Heart left ventricle (tissue), 16 donors: ENCODE measurements around the gene ZCWPW1. TPM values are rescaled to one million over a fixed set of nuclear protein-coding genes. Genes with fewer than 3 reads are reported as not detected.

Experiments used
- ATAC-seq, 4 donors: fragments of 200-7000 bp; cut with Tn5 transposase; one replicate each; pipeline ENCODE4 v1.9.1; 2020 to 2022; ENCODE audit warnings: moderate library complexity in 4 of 4, mild to moderate bottlenecking in 3 of 4, moderate number of reproducible peaks in 1 of 4
- DNase-seq, 5 donors: peaks; one replicate each; pipeline ENCODE4 v3.0.0-alpha.2; 2020
- H3K27ac ChIP-seq, 12 donors: fragments of 200-600 bp; sonication (generic) in 4 of 12; one replicate each; pipeline versions ENCODE4 v1.5.0 to v1.8.0; 2016 to 2022; ENCODE audit warnings: mild to moderate bottlenecking in 2 of 12
- H3K27me3 ChIP-seq, 9 donors: fragments of 200-600 bp; sonication (generic) in 2 of 9; one replicate each; pipeline versions ENCODE4 v1.5.1 to v1.8.0; 2016 to 2022; ENCODE audit warnings: mild to moderate bottlenecking in 3 of 9
- H3K36me3 ChIP-seq, 9 donors: fragments of 200-600 bp; sonication (generic) in 2 of 9; one replicate each; pipeline versions ENCODE4 v1.5.0 to v1.8.0; 2018 to 2022; ENCODE audit warnings: mild to moderate bottlenecking in 2 of 9
- H3K4me1 ChIP-seq, 12 donors: fragments of 200-600 bp; sonication (generic) in 4 of 12; one replicate each; pipeline versions ENCODE4 v1.5.0 to v1.8.0; 2016 to 2022; ENCODE audit warnings: mild to moderate bottlenecking in 3 of 12
- H3K4me3 ChIP-seq, 12 donors: fragments of 200-600 bp; sonication (generic) in 4 of 12; one replicate each; pipeline versions ENCODE4 v1.5.0 to v1.8.0; 2017 to 2022; ENCODE audit warnings: mild to moderate bottlenecking in 9 of 12, moderate library complexity in 4 of 12
- H3K9me3 ChIP-seq, 12 donors: fragments of 200-600 bp; sonication (generic) in 4 of 12; one replicate each; pipeline versions ENCODE4 v1.5.0 to v1.8.0; 2016 to 2022; ENCODE audit warnings: mild to moderate bottlenecking in 1 of 12
- POLR2A ChIP-seq, 2 donors: fragments of 450-650 bp; IDR thresholded peaks; one replicate each; pipeline ENCODE4 v1.6.1; 2017; ENCODE audit warnings: antibody characterized with exemption in 2 of 2, mild to moderate bottlenecking in 2 of 2, moderate library complexity in 2 of 2
- WGBS, 4 donors: extraction: QIAGEN DNeasy Blood & Tissue Kit in 2 of 4; methylation state at CpG; one replicate each; pipeline versions ENCODE4 v1.1.5 to v1.1.7; 2013 to 2018; 5-methylcytosine and 5-hydroxymethylcytosine counted together
- intact Hi-C, 10 donors: fragments of 100-400 bp; cut with DNase I; formaldehyde crosslinking; loops; one replicate each; pipeline versions ENCODE4 v1.11.1 to v1.14.2; 2022
- polyA plus RNA-seq, 2 donors: library from polyadenylated mRNA; stranded (reverse); fragments of 200-250 nt; gene quantifications; one replicate each; pipeline ENCODE4 v1.2.3, GENCODE V29; 2013
- total RNA-seq, 9 donors: library from RNA; depleted of rRNA in 2 of 9; stranded (reverse); fragments of >200 nt in 2 of 9; fragmentation: NEBNext Ultra II Directional in 3 of 9; extraction: Animal tissue kit (Norgen Biotek cat#: 25700) in 3 of 9; gene quantifications; one replicate each; pipeline versions ENCODE4 v1.1.0 to v1.2.4, GENCODE V29; 2016 to 2023
- TF ChIP-seq, protein P1 (sequence below), 12 donors: fragments of 200-600 bp; sonication (generic) in 4 of 12; IDR thresholded peaks; one replicate each; pipeline versions ENCODE4 v1.5.0 to v1.8.0; 2018 to 2022; ENCODE audit warnings: antibody characterized with exemption in 12 of 12, mild to moderate bottlenecking in 5 of 12
- donor health status: ischemic (EF 13 %, LVEDD 7.1; RV severe dilation, severe dysfunction).
- donor health status: healthy with polysubstance abuse.
- donor health status: DM: no; HTN: yes; CAD: no.
- donor health status: DM: no; HTN: no; CAD: no.
- donor health status: ischemic (EF 25% LVEDD 6.9; RV normal size, moderate dysfunction).
- donor health status: ischemic (EF 25% LVEDD 5.7; RV mildly dilated, moderate dysfunction).
- donor health status: healthy.
- donor health status: DM: yes; HTN: yes; CAD: no.
- donor health status: ischemic (EF 35%, LVEDD 5.7; RV mildly dilated, moderate dysfunction).
- donor health status: nonischemic (EF 11% LVEDD 7.7; RV severe dilation, severe dysfunction).
- donor health status: DM: yes; HTN: yes; CAD: no.
- donor health status: PGD.
- donor health status: ischemic (EF 29% LVEDD 5.4; RV normal size, mild dysfunction).
- donor health status: nonischemic (EF 23%, LVEDD 6.1; RV moderate dilation, normal function).

The ZCWPW1 gene
- total and polyA plus RNA-seq, 11 donors = 2.8 to 6.4 (median 4.0) TPM

DNA sequence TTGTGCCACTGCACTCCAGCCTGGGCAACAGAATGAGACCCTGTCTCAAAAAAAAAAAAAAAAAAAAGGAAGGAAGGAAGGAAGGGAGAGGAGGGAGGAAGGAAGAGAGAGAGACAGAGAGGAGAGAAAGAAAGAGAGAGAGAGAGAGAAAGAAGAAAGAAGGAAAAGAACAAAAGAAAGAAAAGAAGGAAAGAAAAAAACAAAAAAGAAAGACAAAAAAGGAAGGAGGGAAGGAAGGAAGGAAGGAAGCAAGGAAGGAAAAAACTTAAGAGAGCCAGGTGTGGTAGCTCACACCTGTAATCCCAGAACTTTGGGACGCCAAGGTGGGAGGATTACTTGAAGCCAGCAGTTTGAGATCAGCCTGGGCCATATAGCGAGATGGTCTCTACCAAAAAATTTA lies 36.3 kb upstream of the ZCWPW1 start:
- TF ChIP-seq, protein P1, sequence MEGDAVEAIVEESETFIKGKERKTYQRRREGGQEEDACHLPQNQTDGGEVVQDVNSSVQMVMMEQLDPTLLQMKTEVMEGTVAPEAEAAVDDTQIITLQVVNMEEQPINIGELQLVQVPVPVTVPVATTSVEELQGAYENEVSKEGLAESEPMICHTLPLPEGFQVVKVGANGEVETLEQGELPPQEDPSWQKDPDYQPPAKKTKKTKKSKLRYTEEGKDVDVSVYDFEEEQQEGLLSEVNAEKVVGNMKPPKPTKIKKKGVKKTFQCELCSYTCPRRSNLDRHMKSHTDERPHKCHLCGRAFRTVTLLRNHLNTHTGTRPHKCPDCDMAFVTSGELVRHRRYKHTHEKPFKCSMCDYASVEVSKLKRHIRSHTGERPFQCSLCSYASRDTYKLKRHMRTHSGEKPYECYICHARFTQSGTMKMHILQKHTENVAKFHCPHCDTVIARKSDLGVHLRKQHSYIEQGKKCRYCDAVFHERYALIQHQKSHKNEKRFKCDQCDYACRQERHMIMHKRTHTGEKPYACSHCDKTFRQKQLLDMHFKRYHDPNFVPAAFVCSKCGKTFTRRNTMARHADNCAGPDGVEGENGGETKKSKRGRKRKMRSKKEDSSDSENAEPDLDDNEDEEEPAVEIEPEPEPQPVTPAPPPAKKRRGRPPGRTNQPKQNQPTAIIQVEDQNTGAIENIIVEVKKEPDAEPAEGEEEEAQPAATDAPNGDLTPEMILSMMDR (IDR thresholded peaks at IDR 0.05) = no peak
- TF ChIP-seq POLR2A (IDR thresholded peaks at IDR 0.05) = no peak
- no peak overlapping the region for H3K4me3 ChIP-seq
- H3K27me3 ChIP-seq = no peaks in the 10 kb centered on the region
- H3K27ac ChIP-seq = no peak overlapping the region
- H3K9me3 ChIP-seq = no peaks in the 10 kb centered on the region
- peaks cover 0 to 51% (median 24%) of the 10 kb centered on the region in 9 donors for H3K36me3 ChIP-seq
- intact Hi-C loops = loop anchor here in 9 of 10 donors (5.0 to 10.0 kb wide), 8 partner anchors 93 to 263 kb away; partner anchors contain the start of genes GIGYF1 (in 6 of the 9), EPO (in 1 of the 9) and POP7 (in 1 of the 9)
- DNase-seq = no peak
- peaks cover 3 to 42% (median 26%) of the 10 kb centered on the region in 12 donors for H3K4me1 ChIP-seq
- WGBS, 4 donors = 89 to 97% (median 96%) methylated on average over 2 of the region's 2 CpGs
- ATAC-seq = no peak

DNA sequence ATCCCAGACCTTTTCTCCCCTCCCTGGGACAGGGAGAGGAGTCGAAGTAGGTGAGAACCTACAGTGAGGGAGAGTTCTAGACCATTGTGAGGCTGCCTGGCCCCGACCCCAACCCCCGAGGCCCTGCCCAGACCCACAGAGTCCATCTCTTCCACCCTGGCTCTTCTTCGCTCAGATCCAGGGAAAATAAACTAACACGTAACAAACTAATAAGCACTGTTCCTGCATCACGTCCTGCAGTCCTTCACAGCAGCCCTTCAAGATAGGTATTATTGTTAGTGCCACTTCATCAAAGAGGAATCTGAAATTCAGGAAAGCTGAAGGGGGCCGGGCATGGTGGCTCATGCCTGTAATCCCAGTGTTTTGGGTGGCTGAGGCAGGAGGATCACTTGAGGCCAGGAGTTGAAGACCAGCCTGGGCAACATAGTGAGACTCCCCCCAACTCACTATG lies 35.7 kb upstream of the ZCWPW1 start, which contains the start of gene SPACDR:
SPACDR (minus strand) TSS at position 51 of the 451 bp plus-strand sequence. CDS start 235 bp downstream, outside the sequence.
- no peak for DNase-seq
- Histone ChIP-seq H3K9me3 (no peaks in the 10 kb centered on the region), H3K4me3 (no peak within 1 kb of the TSS), H3K27ac (no peak within 1 kb of the TSS), H3K27me3 (no peaks in the 10 kb centered on the region), H3K4me1 (peaks cover 3 to 36% (median 21%) of the 10 kb centered on the region in 12 donors), H3K36me3 (peaks cover 0 to 48% (median 24%) of the 10 kb centered on the region in 9 donors)
- WGBS, 4 donors = 85 to 89% (median 87%) methylated on average over 7 of the region's 7 CpGs
- no peak for ATAC-seq
- TF ChIP-seq, protein P1 (IDR thresholded peaks at IDR 0.05) = no peak
- TF ChIP-seq POLR2A (IDR thresholded peaks at IDR 0.05) = no peak
- intact Hi-C loops = loop anchor here in 3 of 10 donors (10.0 kb wide), 2 partner anchors 231 to 261 kb away; partner anchors contain the start of genes GIGYF1 (in 2 of the 3) and EPO (in 1 of the 3)

DNA sequence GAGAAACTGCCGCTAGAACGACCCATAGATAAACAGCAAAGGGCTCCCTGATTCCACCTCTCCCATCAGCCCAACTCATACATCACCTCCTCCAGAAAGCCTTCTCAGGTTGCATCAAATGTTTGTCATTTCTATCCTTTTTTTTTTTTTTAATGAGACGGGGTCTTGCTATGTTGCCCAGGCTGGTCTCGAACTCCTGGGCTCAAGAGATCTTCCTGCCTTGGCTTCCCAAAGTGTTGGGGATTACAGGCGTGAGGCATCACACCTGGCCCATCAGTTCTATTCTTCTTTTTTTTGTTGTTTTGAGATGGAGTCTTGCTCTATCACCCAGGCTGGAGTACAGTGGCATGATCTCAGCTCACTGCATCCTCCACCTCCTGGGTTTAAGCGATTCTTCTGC lies 28.5 kb upstream of the ZCWPW1 start:
- TF ChIP-seq, protein P1 (IDR thresholded peaks at IDR 0.05) = no peak
- TF ChIP-seq POLR2A (IDR thresholded peaks at IDR 0.05) = no peak
- intact Hi-C loops = no loop called here
- H3K27ac ChIP-seq = no peak overlapping the region

DNA sequence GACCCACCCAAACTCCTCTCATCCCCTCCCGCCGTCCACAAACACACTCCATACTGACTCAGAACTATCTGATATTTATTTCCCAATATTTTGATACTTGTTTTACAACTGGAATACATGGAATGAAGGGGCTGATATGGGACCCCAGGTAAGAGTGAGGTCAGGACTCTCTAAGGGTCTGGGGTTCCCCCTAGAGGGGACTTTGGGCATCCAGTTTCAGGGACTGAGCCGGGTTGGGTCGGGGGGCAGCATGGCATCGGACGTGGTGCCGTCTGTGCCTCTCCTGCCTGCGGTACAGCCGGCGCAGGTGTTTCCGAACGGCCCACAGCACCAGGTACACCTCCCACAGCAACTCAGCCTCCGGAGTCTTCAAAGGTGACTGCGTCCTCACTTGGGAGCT lies 28.1 kb upstream of the ZCWPW1 start:
- Histone ChIP-seq H3K27ac (no peak overlapping the region), H3K9me3 (no peaks in the 10 kb centered on the region), H3K36me3 (peaks cover 0 to 11% (median 4%) of the 10 kb centered on the region in 9 donors), H3K27me3 (no peaks in the 10 kb centered on the region), H3K4me1 (no peaks in the 10 kb centered on the region), H3K4me3 (no peak overlapping the region)
- WGBS, 4 donors = 83 to 93% (median 91%) methylated on average over 11 to 14 of the region's 14 CpGs
- intact Hi-C loops = no loop called here
- ATAC-seq (no peak), DNase-seq (no peak)
- TF ChIP-seq, protein P1 (IDR thresholded peaks at IDR 0.05) = no peak
- TF ChIP-seq POLR2A (IDR thresholded peaks at IDR 0.05) = no peak

More for the DNA sequence above, 28.5 kb upstream of the ZCWPW1 start:
- H3K9me3 ChIP-seq = no peaks in the 10 kb centered on the region
- no peaks in the 10 kb centered on the region for H3K27me3 ChIP-seq
- WGBS, 4 donors = 90 to 96% (median 95%) methylated on average over 6 of the region's 6 CpGs
- no peak for DNase-seq
- no peaks in the 10 kb centered on the region for H3K4me1 ChIP-seq
- H3K4me3 ChIP-seq = no peak overlapping the region
- ATAC-seq = no peak
- H3K36me3 ChIP-seq = peaks cover 0 to 11% (median 4%) of the 10 kb centered on the region in 9 donors
